ENCODE results near the gene NPM3. TPM values are rescaled to one million over a fixed set of nuclear protein-coding genes. Genes with fewer than 3 reads are reported as not detected.

The NPM3 gene
- total and polyA plus RNA-seq, 2 of the 4 experiments (the other 2 are of a cell fraction) = 84.1 to 112 TPM

DNA sequence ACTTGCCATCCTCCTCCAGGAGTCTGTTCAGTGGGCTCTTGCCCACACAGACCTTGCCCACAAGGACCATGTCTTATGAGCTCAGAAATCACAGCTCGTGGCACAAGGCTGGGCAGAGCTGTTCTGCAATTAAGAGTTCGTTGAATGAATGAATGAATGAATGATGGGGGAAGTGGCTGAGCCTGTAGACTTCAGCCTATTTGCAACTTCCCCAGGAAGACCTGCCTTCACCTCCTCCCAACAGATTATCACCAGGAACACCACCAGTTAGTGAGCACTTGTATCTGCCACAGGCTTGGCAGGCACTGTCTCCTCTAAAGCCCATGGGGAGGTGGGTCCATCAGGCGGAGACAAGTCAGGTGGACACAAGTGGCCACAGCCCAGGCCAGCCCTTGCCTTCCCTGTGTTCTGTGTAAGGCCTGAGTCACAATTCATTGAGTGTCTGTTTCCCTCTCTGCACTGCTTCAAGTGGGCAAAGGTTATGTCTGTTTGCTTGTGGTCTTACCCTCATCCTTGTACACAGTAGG, 5.6 kb downstream of the NPM3 start:
- no peak overlapping the region for H3K14ac ChIP-seq (replicated peaks; ENCODE audit: low read depth, low read length)
- POLR2A ChIA-PET (ENCODE audit: unreplicated experiment) = no interaction called here
- no peak overlapping the region for H3K23ac ChIP-seq (ENCODE audit: low read depth, low read length)
- peaks cover 12% of the 10 kb centered on the region for H3K4me1 ChIP-seq (ENCODE audit: control insufficient read depth, insufficient read depth, low read length)
- no peaks in the 10 kb centered on the region; the same call in 1 of the 2 replicates for H3K36me3 ChIP-seq (ENCODE audit: control insufficient read depth, insufficient read depth, low read length)
- no peak overlapping the region; the same call in 1 of the 2 replicates for H2AK5ac ChIP-seq (ENCODE audit: low read depth, low read length)
- H4K91ac ChIP-seq (ENCODE audit: insufficient read depth, low read depth, low read length) = no peak overlapping the region
- H3K56ac ChIP-seq (ENCODE audit: extremely low read depth, insufficient read depth, low read length) = no peak overlapping the region
- H2BK120ac ChIP-seq (ENCODE audit: low read depth, low read length) = no peak overlapping the region
- no peak overlapping the region for H2AFZ ChIP-seq (replicated peaks; ENCODE audit: low read length, poor library complexity)
- no peak overlapping the region for H3K4me2 ChIP-seq (ENCODE audit: low read depth, low read length)
- no peak overlapping the region for H3K27ac ChIP-seq (ENCODE audit: insufficient read depth, low read length)
- intact Hi-C loops (cut with micrococcal nuclease) (no loop called here), dilution Hi-C loops (cut with HindIII; ENCODE audit: low sequenced_read_pairs, unreplicated experiment) (no loop called here), in situ Hi-C loops (cut with MboI; ENCODE audit: low sequenced_read_pairs) (no loop called here)
- H2BK15ac ChIP-seq (ENCODE audit: low read depth, low read length) = no peak overlapping the region
- CTCF ChIA-PET = no interaction called here
- H3K18ac ChIP-seq (ENCODE audit: low read depth, low read length) = no peak overlapping the region
- peaks cover 50% of the 10 kb centered on the region for H3K27me3 ChIP-seq (ENCODE audit: control insufficient read depth, insufficient read depth, low read length)
- no peak overlapping the region for H4K8ac ChIP-seq (ENCODE audit: low read depth in 2 of 2, low read length in 2 of 2)
- no peaks in the 10 kb centered on the region for H3K9me1 ChIP-seq (ENCODE audit: insufficient read depth, low read length)
- no CpG with 5 or more reads among the region's 3 CpGs for WGBS, 2 experiments (ENCODE audit: extremely low coverage in 2 of 2, insufficient read length in 1 of 2)
- no peak overlapping the region for H4K5ac ChIP-seq (ENCODE audit: low read depth, low read length)
- no peak for ATAC-seq (ENCODE audit: low read depth)
- H3K4ac ChIP-seq (ENCODE audit: low read depth, low read length) = no peak overlapping the region
- H4K20me1 ChIP-seq (ENCODE audit: insufficient read depth, low read length) = peaks cover 34% of the 10 kb centered on the region
- no TSS peak for BruUV-seq (replicated peaks)
- H3K4me3 ChIP-seq (ENCODE audit: insufficient read depth, low read depth, low read length) = no peak overlapping the region
- no peak overlapping the region for H3K9ac ChIP-seq (ENCODE audit: low read depth, low read length)
- peaks cover 11 to 24% of the 10 kb centered on the region in 2 experiments; a peak in 3 of 4 replicates for H3K79me1 ChIP-seq (ENCODE audit: low read depth in 1 of 2, low read length in 2 of 2)
- no peak overlapping the region for H2AK9ac ChIP-seq (replicated peaks; ENCODE audit: low read depth, low read length, poor library complexity)
- H2BK20ac ChIP-seq (ENCODE audit: low read depth, low read length) = no peak overlapping the region
- no peaks in the 10 kb centered on the region for H3K9me3 ChIP-seq (ENCODE audit: control insufficient read depth, insufficient read depth, low read length)
- no peak overlapping the region for H2BK5ac ChIP-seq (ENCODE audit: low read depth, low read length, poor library complexity, severe bottlenecking)
- TF ChIP-seq, protein P1, sequence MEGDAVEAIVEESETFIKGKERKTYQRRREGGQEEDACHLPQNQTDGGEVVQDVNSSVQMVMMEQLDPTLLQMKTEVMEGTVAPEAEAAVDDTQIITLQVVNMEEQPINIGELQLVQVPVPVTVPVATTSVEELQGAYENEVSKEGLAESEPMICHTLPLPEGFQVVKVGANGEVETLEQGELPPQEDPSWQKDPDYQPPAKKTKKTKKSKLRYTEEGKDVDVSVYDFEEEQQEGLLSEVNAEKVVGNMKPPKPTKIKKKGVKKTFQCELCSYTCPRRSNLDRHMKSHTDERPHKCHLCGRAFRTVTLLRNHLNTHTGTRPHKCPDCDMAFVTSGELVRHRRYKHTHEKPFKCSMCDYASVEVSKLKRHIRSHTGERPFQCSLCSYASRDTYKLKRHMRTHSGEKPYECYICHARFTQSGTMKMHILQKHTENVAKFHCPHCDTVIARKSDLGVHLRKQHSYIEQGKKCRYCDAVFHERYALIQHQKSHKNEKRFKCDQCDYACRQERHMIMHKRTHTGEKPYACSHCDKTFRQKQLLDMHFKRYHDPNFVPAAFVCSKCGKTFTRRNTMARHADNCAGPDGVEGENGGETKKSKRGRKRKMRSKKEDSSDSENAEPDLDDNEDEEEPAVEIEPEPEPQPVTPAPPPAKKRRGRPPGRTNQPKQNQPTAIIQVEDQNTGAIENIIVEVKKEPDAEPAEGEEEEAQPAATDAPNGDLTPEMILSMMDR (conservative IDR thresholded peaks at IDR 0.05; ENCODE audit: low read depth, low read length) = no peak
- no peak for TF ChIP-seq CHD1 (IDR thresholded peaks at IDR 0.05; ENCODE audit: low read depth, low read length)
- TF ChIP-seq, protein P2, sequence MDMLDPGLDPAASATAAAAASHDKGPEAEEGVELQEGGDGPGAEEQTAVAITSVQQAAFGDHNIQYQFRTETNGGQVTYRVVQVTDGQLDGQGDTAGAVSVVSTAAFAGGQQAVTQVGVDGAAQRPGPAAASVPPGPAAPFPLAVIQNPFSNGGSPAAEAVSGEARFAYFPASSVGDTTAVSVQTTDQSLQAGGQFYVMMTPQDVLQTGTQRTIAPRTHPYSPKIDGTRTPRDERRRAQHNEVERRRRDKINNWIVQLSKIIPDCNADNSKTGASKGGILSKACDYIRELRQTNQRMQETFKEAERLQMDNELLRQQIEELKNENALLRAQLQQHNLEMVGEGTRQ (IDR thresholded peaks at IDR 0.05; ENCODE audit: low read depth, low read length) = no peak
- TF ChIP-seq MAFK (IDR thresholded peaks at IDR 0.05; ENCODE audit: low read depth, low read length) = no peak
- TF ChIP-seq NFE2L2 (IDR thresholded peaks at IDR 0.05; ENCODE audit: low read depth, low read length) = no peak
- TF ChIP-seq CEBPB (IDR thresholded peaks at IDR 0.05; ENCODE audit: low read depth, low read length) = no peak
- TF ChIP-seq FOS (IDR thresholded peaks at IDR 0.05; ENCODE audit: low read depth, low read length) = no peak
- DNase-seq = no peak
